IMR-90 (cell line): Measurements from ENCODE around the gene MARCHF3. TPM values are rescaled to one million over a fixed set of nuclear protein-coding genes. Genes with fewer than 3 reads are reported as not detected.

ENCODE experiments used
- ATAC-seq: fragments of 200-7000 bp; cut with Tn5 transposase; 2 replicates; pipeline ENCODE4 v1.9.1; 2020; ENCODE audit warnings: low read depth, mild to moderate bottlenecking, moderate library complexity
- BruUV-seq: library from RNA; stranded (reverse); fragments of 400-500 nt; replicated peaks from 2 replicates; lab custom pipeline; 2021; lab: Mats Ljungman, UMichigan
- CTCF ChIA-PET: fragments of 300-600 bp; formaldehyde crosslinking; extraction: SDS; loops from one replicate; lab custom pipeline; 2021; ENCODE audit warnings: antibody characterized with exemption; lab: Yijun Ruan, JAX
- POLR2A ChIA-PET: fragments of 300-600 bp; sonication (Branson Sonifier 250); formaldehyde crosslinking; loops from one replicate; lab custom pipeline; 2022; ENCODE audit warnings: antibody characterized with exemption; ENCODE audit not compliant: unreplicated experiment; lab: Charles Lee
- DNase-seq: peaks from one replicate; pipeline ENCODE4 v3.0.0; 2013
- H2AFZ ChIP-seq: replicated peaks from 2 replicates; pipeline ENCODE3; 2013; ENCODE audit warnings: low read length, mild to moderate bottlenecking; ENCODE audit not compliant: poor library complexity
- H2AK5ac ChIP-seq: 2 replicates; pipeline ENCODE4 v1.6.1; 2013; ENCODE audit warnings: low read depth, low read length, inconsistent platforms
- H2AK9ac ChIP-seq: replicated peaks from 2 replicates; pipeline ENCODE3; 2013; ENCODE audit warnings: mild to moderate bottlenecking, low read depth, low read length, moderate library complexity; ENCODE audit not compliant: poor library complexity
- H2BK120ac ChIP-seq: 2 replicates; pipeline ENCODE4 v1.6.1; 2013; ENCODE audit warnings: low read depth, low read length, inconsistent platforms
- H2BK15ac ChIP-seq: 3 replicates; pipeline ENCODE4 v1.6.1; 2013; ENCODE audit warnings: low read depth, low read length, inconsistent platforms
- H2BK20ac ChIP-seq: 2 replicates; pipeline ENCODE4 v1.6.1; 2013; ENCODE audit warnings: low read depth, mild to moderate bottlenecking, inconsistent platforms, low read length, moderate library complexity
- H2BK5ac ChIP-seq: 2 replicates; pipeline ENCODE4 v1.6.1; 2013; ENCODE audit warnings: mild to moderate bottlenecking, low read depth, low read length, inconsistent platforms; ENCODE audit not compliant: poor library complexity, severe bottlenecking
- H3K14ac ChIP-seq: replicated peaks from 2 replicates; pipeline ENCODE4 v1.6.1; 2013; ENCODE audit warnings: low read depth, low read length, inconsistent platforms
- H3K18ac ChIP-seq: 2 replicates; pipeline ENCODE4 v1.6.1; 2013; ENCODE audit warnings: low read depth, low read length, control low read depth
- H3K23ac ChIP-seq: 2 replicates; pipeline ENCODE4 v1.6.1; 2013; ENCODE audit warnings: low read depth, low read length, inconsistent platforms
- H3K27ac ChIP-seq: 2 replicates; pipeline ENCODE4 v1.5.1; 2013; ENCODE audit warnings: mild to moderate bottlenecking, control low read depth, low read length; ENCODE audit not compliant: insufficient read depth
- H3K27me3 ChIP-seq: 2 replicates; pipeline ENCODE4 v1.6.1; 2013; ENCODE audit warnings: low read length; ENCODE audit not compliant: control insufficient read depth, insufficient read depth
- H3K36me3 ChIP-seq: 2 replicates; pipeline ENCODE4 v1.6.1; 2013; ENCODE audit warnings: low read length, mixed read lengths; ENCODE audit not compliant: control insufficient read depth, insufficient read depth
- H3K4ac ChIP-seq: 2 replicates; pipeline ENCODE4 v1.6.1; 2013; ENCODE audit warnings: low read depth, low read length, inconsistent platforms
- H3K4me1 ChIP-seq: 2 replicates; pipeline ENCODE4 v1.6.1; 2013; ENCODE audit warnings: low read length, mixed read lengths; ENCODE audit not compliant: control insufficient read depth, insufficient read depth
- H3K4me2 ChIP-seq: 2 replicates; pipeline ENCODE4 v1.6.1; 2013; ENCODE audit warnings: low read depth, mild to moderate bottlenecking, control low read depth, low read length, moderate library complexity
- H3K4me3 ChIP-seq: 2 replicates; pipeline ENCODE4 v1.5.1; 2013; ENCODE audit warnings: low read depth, mild to moderate bottlenecking, control low read depth, low read length, moderate library complexity; ENCODE audit not compliant: insufficient read depth
- H3K56ac ChIP-seq: 2 replicates; pipeline ENCODE4 v1.6.1; 2013; ENCODE audit warnings: low read length, inconsistent platforms; ENCODE audit not compliant: insufficient read depth; ENCODE audit errors: extremely low read depth
- H3K79me1 ChIP-seq, 2 experiments: 2 replicates each; pipeline ENCODE4 v1.6.1; 2013; ENCODE audit warnings: low read length in 2 of 2, inconsistent platforms in 1 of 2, low read depth in 1 of 2
- H3K9ac ChIP-seq: 2 replicates; pipeline ENCODE4 v1.6.1; 2013; ENCODE audit warnings: low read depth, low read length, control low read depth
- H3K9me1 ChIP-seq: 2 replicates; pipeline ENCODE4 v1.6.1; 2013; ENCODE audit warnings: low read length, inconsistent platforms; ENCODE audit not compliant: insufficient read depth
- H3K9me3 ChIP-seq: 2 replicates; pipeline ENCODE4 v1.6.1; 2013; ENCODE audit warnings: low read length; ENCODE audit not compliant: control insufficient read depth, insufficient read depth
- H4K20me1 ChIP-seq: 2 replicates; pipeline ENCODE4 v1.6.1; 2013; ENCODE audit warnings: low read length, inconsistent platforms; ENCODE audit not compliant: insufficient read depth
- H4K5ac ChIP-seq: 2 replicates; pipeline ENCODE4 v1.6.1; 2013; ENCODE audit warnings: mild to moderate bottlenecking, low read depth, low read length, control low read depth
- H4K8ac ChIP-seq, 2 experiments: 2 replicates each; pipeline ENCODE4 v1.6.1; 2013; ENCODE audit warnings: low read depth in 2 of 2, low read length in 2 of 2, control low read depth in 1 of 2, inconsistent platforms in 1 of 2
- H4K91ac ChIP-seq: 2 replicates; pipeline ENCODE4 v1.6.1; 2013; ENCODE audit warnings: low read depth, low read length, inconsistent platforms; ENCODE audit not compliant: insufficient read depth
- BHLHE40 ChIP-seq: fragments of 150-350 bp; IDR thresholded peaks from 2 replicates; pipeline ENCODE4 v1.6.1; 2016; ENCODE audit warnings: mild to moderate bottlenecking, low read depth, low read length
- CEBPB ChIP-seq: IDR thresholded peaks from 2 replicates; pipeline ENCODE4 v1.6.1; 2012; ENCODE audit warnings: low read depth, low read length, improper control_type of control experiment
- FOS ChIP-seq: fragments of 150-350 bp; IDR thresholded peaks from 2 replicates; pipeline ENCODE4 v1.6.1; 2016; ENCODE audit warnings: low read depth, low read length
- MAFK ChIP-seq: IDR thresholded peaks from 2 replicates; pipeline ENCODE4 v1.6.1; 2012; ENCODE audit warnings: low read depth, low read length, improper control_type of control experiment
- MAZ ChIP-seq: IDR thresholded peaks from 2 replicates; pipeline ENCODE4 v1.6.1; 2012; ENCODE audit warnings: low read depth, mild to moderate bottlenecking, low read length, improper control_type of control experiment, moderate library complexity, borderline replicate concordance
- NFE2L2 ChIP-seq: fragments of 150-350 bp; IDR thresholded peaks from 2 replicates; pipeline ENCODE4 v1.6.1; 2016; ENCODE audit warnings: low read depth, mild to moderate bottlenecking, low read length
- POLR2A ChIP-seq: IDR thresholded peaks from 2 replicates; pipeline ENCODE4 v1.6.1; 2012; ENCODE audit warnings: mild to moderate bottlenecking, low read depth, low read length
- RAD21 ChIP-seq: IDR thresholded peaks from 2 replicates; pipeline ENCODE4 v1.6.1; 2012; ENCODE audit warnings: low read length, improper control_type of control experiment
- RCOR1 ChIP-seq: IDR thresholded peaks from 2 replicates; pipeline ENCODE4 v1.6.1; 2012; ENCODE audit warnings: mild to moderate bottlenecking, low read length, improper control_type of control experiment; ENCODE audit not compliant: insufficient replicate concordance
- RFX5 ChIP-seq: IDR thresholded peaks from 2 replicates; pipeline ENCODE4 v1.8.0; 2012; ENCODE audit warnings: low read depth, mild to moderate bottlenecking, low read length, moderate library complexity
- SMC3 ChIP-seq: fragments of 150-350 bp; IDR thresholded peaks from 2 replicates; pipeline ENCODE4 v1.6.1; 2016; ENCODE audit warnings: low read depth, mild to moderate bottlenecking, antibody characterized with exemption, low read length, moderate library complexity
- WGBS, 2 experiments: methylation state at CpG; one replicate each; pipeline versions ENCODE4 v1.1.5 to v1.1.7; 2013; ENCODE audit warnings: missing lambda C conversion rate in 2 of 2; ENCODE audit not compliant: insufficient read length in 1 of 2; ENCODE audit errors: extremely low coverage in 2 of 2; 5-methylcytosine and 5-hydroxymethylcytosine counted together
- dilution Hi-C: fragments of 300-500 bp; cut with HindIII; formaldehyde crosslinking; loops from one replicate; pipeline ENCODE4 v1.14.3; 2018; ENCODE audit warnings: low sequenced_read_pairs; ENCODE audit not compliant: unreplicated experiment
- in situ Hi-C: fragments of 300-500 bp; cut with MboI; formaldehyde crosslinking; loops from 3 replicates; pipeline ENCODE4 v1.14.3; 2019; ENCODE audit warnings: low sequenced_read_pairs, inconsistent platforms, mixed read lengths
- intact Hi-C: fragments of 100-400 bp; cut with micrococcal nuclease; formaldehyde crosslinking; loops from 2 replicates; pipeline ENCODE4 v1.10.0; 2022
- polyA plus RNA-seq, 3 experiments: library from polyadenylated mRNA; depleted of rRNA; stranded (reverse); fragments of >200 nt; gene quantifications; 2 replicates each; pipeline ENCODE4 v1.2.3, GENCODE V29; 2012; ENCODE audit warnings: low replicate concordance in 1 of 3
- total RNA-seq: library from RNA; depleted of rRNA; stranded (reverse); fragments of >200 nt; gene quantifications from 2 replicates; pipeline ENCODE4 v1.2.3, GENCODE V29; 2012
- TF ChIP-seq, protein P1 (sequence below): fragments of 150-350 bp; IDR thresholded peaks from 2 replicates; pipeline ENCODE4 v1.6.1; 2016; ENCODE audit warnings: low read depth, mild to moderate bottlenecking, low read length, moderate library complexity, borderline replicate concordance
- TF ChIP-seq, protein P2 (sequence below): conservative IDR thresholded peaks from 2 replicates; pipeline ENCODE4 v1.5.1; 2012; ENCODE audit warnings: mild to moderate bottlenecking, low read depth, low read length, improper control_type of control experiment
- TF ChIP-seq, protein P3 (sequence below): fragments of 150-350 bp; IDR thresholded peaks from 2 replicates; pipeline ENCODE4 v1.6.1; 2017; ENCODE audit warnings: mild to moderate bottlenecking, antibody characterized with exemption, low read length, low read depth

Gene MARCHF3
- total and polyA plus RNA-seq, 2 of the 4 experiments (the other 2 are of a cell fraction), result 11.2 to 18.8 TPM

DNA sequence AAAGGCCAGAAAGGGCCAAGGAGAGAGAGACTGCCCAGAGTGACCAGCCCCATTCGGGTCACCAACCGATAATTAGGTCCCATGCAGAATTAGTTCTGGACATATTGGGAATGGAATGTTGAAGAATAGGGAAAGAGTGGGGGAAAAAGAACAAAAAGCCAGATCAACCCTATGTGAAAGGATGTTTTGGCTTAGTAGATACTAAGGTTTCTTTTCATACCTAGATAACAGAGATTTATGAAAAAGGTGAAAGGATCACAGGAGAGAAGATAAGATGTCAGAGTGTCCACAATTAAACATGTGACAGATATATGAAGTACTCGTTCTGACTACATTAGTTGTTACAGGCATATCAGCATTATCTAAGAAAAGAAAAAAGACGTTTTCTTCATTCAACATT, 52.1 kb downstream of the MARCHF3 start:
- H3K27me3 ChIP-seq, result no peaks in the 10 kb centered on the region
- H4K5ac ChIP-seq, result no peak overlapping the region
- intact Hi-C loops, result no loop called here
- no peaks in the 10 kb centered on the region for H3K36me3 ChIP-seq
- no peak overlapping the region for H3K9ac ChIP-seq
- no peaks in the 10 kb centered on the region; the same call in 1 of the 2 replicates for H3K9me1 ChIP-seq
- in situ Hi-C loops, result no loop called here
- no peak overlapping the region for H2BK120ac ChIP-seq
- H2BK15ac ChIP-seq, result no peak overlapping the region
- H2AK9ac ChIP-seq, result no peak overlapping the region
- no peak overlapping the region for H4K91ac ChIP-seq
- H4K20me1 ChIP-seq, result no peaks in the 10 kb centered on the region
- CTCF ChIA-PET, result interaction anchor here (0.8 kb wide), 1 partner anchor 96 kb away, joined by 3 read pairs; no protein-coding TSS in a partner anchor
- no peak overlapping the region for H3K23ac ChIP-seq
- POLR2A ChIA-PET, result no interaction called here
- dilution Hi-C loops, result no loop called here
- no peak overlapping the region for H2AK5ac ChIP-seq
- H3K18ac ChIP-seq, result no peak overlapping the region
- peaks cover 0 to 2% of the 10 kb centered on the region in 2 experiments; a peak in 2 of 4 replicates for H3K79me1 ChIP-seq
- no TSS peak for BruUV-seq
- 76% methylated on average over 2 of the region's 4 CpGs; no CpG with 5 or more reads in 1 of the 2 experiments for WGBS, 2 experiments
- no peak overlapping the region for H2BK5ac ChIP-seq
- H3K9me3 ChIP-seq, result no peaks in the 10 kb centered on the region
- H3K14ac ChIP-seq, result no peak overlapping the region
- no peak overlapping the region for H3K4ac ChIP-seq
- TF ChIP-seq, protein P1, sequence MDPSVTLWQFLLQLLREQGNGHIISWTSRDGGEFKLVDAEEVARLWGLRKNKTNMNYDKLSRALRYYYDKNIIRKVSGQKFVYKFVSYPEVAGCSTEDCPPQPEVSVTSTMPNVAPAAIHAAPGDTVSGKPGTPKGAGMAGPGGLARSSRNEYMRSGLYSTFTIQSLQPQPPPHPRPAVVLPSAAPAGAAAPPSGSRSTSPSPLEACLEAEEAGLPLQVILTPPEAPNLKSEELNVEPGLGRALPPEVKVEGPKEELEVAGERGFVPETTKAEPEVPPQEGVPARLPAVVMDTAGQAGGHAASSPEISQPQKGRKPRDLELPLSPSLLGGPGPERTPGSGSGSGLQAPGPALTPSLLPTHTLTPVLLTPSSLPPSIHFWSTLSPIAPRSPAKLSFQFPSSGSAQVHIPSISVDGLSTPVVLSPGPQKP, result no peak
- TF ChIP-seq, protein P2, sequence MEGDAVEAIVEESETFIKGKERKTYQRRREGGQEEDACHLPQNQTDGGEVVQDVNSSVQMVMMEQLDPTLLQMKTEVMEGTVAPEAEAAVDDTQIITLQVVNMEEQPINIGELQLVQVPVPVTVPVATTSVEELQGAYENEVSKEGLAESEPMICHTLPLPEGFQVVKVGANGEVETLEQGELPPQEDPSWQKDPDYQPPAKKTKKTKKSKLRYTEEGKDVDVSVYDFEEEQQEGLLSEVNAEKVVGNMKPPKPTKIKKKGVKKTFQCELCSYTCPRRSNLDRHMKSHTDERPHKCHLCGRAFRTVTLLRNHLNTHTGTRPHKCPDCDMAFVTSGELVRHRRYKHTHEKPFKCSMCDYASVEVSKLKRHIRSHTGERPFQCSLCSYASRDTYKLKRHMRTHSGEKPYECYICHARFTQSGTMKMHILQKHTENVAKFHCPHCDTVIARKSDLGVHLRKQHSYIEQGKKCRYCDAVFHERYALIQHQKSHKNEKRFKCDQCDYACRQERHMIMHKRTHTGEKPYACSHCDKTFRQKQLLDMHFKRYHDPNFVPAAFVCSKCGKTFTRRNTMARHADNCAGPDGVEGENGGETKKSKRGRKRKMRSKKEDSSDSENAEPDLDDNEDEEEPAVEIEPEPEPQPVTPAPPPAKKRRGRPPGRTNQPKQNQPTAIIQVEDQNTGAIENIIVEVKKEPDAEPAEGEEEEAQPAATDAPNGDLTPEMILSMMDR, result no peak
- TF ChIP-seq FOS, result no peak
- no peak for TF ChIP-seq CEBPB
- TF ChIP-seq MAZ, result no peak
- TF ChIP-seq RFX5, result no peak
- TF ChIP-seq, protein P3, sequence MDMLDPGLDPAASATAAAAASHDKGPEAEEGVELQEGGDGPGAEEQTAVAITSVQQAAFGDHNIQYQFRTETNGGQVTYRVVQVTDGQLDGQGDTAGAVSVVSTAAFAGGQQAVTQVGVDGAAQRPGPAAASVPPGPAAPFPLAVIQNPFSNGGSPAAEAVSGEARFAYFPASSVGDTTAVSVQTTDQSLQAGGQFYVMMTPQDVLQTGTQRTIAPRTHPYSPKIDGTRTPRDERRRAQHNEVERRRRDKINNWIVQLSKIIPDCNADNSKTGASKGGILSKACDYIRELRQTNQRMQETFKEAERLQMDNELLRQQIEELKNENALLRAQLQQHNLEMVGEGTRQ, result no peak
- TF ChIP-seq BHLHE40, result no peak
- no peak for TF ChIP-seq POLR2A
- TF ChIP-seq SMC3, result no peak
- TF ChIP-seq RCOR1, result no peak
- TF ChIP-seq MAFK, result no peak
- no peak for TF ChIP-seq NFE2L2
- no peak for TF ChIP-seq RAD21
- H2AFZ ChIP-seq, result no peak overlapping the region
- no peak overlapping the region for H3K27ac ChIP-seq
- H3K4me1 ChIP-seq, result 0 out of 2 replicates have a peak, but pooled peaks cover 2% of the 10 kb centered on the region
- no peak overlapping the region for H3K56ac ChIP-seq
- ATAC-seq, result no peak
- no peak overlapping the region for H4K8ac ChIP-seq
- H2BK20ac ChIP-seq, result no peak overlapping the region
- no peak overlapping the region for H3K4me2 ChIP-seq
- no peak for DNase-seq
- no peak overlapping the region for H3K4me3 ChIP-seq
